ENCODE results near the gene CRTC3.

Gene CRTC3

DNA sequence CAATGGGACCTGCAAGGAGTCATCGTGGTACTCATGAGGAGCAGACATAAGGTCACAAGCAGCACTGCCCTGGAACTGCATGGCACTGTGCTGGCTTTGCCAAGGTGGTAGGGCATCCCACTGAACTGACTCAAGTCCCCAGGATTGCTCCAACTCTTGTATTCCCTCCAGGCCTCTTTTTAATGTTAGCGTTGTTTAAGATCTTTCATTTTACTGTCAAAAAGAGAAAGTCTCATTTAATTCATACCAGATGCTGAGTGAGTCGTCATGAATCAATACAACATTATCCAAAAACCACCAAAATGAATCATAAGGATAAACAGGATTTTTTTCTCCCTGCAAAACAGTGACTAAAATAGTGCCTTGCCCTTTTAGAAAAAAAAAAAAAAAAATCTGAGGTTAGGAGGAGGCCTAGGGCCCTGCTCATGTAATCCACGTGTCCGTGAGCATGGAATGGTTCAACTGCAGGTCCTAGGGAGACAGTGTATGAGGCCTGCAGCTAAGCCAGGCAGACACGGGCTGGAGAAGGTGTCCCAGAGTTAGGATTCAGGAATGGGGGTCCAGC lies 150.7 kb downstream of the CRTC3 start:
- H3K4me3 ChIP-seq (ENCODE audit: low read length, poor library complexity, severe bottlenecking) = no peak overlapping the region

DNA sequence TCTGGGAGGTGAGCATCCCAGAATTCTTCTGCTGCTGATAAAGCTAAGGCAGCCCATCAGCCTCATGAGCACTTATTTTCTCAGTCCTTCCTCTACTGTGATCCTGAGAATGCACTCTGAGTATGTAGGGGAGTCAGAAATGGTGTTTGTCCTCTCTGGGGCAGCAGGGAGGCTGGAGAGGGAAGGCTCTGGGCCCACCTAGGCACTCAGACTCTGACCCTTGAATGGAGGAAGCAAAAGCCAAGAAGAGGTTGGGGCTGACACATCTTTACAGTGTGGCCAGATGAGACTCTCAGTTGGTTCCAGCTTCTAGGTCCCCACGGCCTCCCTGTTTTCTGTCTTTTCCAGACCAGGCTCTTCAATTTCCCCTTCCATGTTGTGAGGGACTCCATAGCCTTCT lies 151.3 kb downstream of the CRTC3 start:
- Histone ChIP-seq H3K27me3 (ENCODE audit: insufficient read depth, low read length, poor library complexity, severe bottlenecking) (no peaks in the 10 kb centered on the region), H2AFZ (ENCODE audit: low read length) (no peak overlapping the region), H3K4me2 (ENCODE audit: low read depth, low read length, poor library complexity, severe bottlenecking) (no peak overlapping the region), H3K79me2 (ENCODE audit: insufficient read depth, low read length) (no peaks in the 10 kb centered on the region), H3F3A (ENCODE audit: low read depth) (no peaks in the 10 kb centered on the region), H4K20me1 (ENCODE audit: insufficient read depth, low read length, poor library complexity, severe bottlenecking) (no peaks in the 10 kb centered on the region), H3K4me3 (ENCODE audit: low read length, poor library complexity, severe bottlenecking) (no peak overlapping the region), H3K36me3 (ENCODE audit: insufficient read depth, low read length) (no peaks in the 10 kb centered on the region), H3K9ac (ENCODE audit: low read depth, low read length, poor library complexity, severe bottlenecking) (no peak overlapping the region), H3K9me3 (ENCODE audit: insufficient read depth, low read depth, low read length) (no peaks in the 10 kb centered on the region), H3K9me2 (replicated peaks; ENCODE audit: low read depth, low read length) (no peaks in the 10 kb centered on the region), H3K4me1 (ENCODE audit: insufficient read depth, low read length, poor library complexity, severe bottlenecking) (peaks cover 17% of the 10 kb centered on the region)
- TF ChIP-seq, protein P1, sequence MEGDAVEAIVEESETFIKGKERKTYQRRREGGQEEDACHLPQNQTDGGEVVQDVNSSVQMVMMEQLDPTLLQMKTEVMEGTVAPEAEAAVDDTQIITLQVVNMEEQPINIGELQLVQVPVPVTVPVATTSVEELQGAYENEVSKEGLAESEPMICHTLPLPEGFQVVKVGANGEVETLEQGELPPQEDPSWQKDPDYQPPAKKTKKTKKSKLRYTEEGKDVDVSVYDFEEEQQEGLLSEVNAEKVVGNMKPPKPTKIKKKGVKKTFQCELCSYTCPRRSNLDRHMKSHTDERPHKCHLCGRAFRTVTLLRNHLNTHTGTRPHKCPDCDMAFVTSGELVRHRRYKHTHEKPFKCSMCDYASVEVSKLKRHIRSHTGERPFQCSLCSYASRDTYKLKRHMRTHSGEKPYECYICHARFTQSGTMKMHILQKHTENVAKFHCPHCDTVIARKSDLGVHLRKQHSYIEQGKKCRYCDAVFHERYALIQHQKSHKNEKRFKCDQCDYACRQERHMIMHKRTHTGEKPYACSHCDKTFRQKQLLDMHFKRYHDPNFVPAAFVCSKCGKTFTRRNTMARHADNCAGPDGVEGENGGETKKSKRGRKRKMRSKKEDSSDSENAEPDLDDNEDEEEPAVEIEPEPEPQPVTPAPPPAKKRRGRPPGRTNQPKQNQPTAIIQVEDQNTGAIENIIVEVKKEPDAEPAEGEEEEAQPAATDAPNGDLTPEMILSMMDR (conservative IDR thresholded peaks at IDR 0.05; ENCODE audit: low read length) = no peak
- no peak for TF ChIP-seq EZH2phosphoT487 (IDR thresholded peaks at IDR 0.05; ENCODE audit: borderline replicate concordance)

More for the DNA sequence above, 150.7 kb downstream of the CRTC3 start:
- no peaks in the 10 kb centered on the region for H3K27me3 ChIP-seq (ENCODE audit: insufficient read depth, low read length, poor library complexity, severe bottlenecking)
- H3F3A ChIP-seq (ENCODE audit: low read depth) = no peaks in the 10 kb centered on the region
- H3K36me3 ChIP-seq (ENCODE audit: insufficient read depth, low read length) = no peaks in the 10 kb centered on the region
- TF ChIP-seq EZH2phosphoT487 (IDR thresholded peaks at IDR 0.05; ENCODE audit: borderline replicate concordance) = no peak
- TF ChIP-seq, protein P1 (conservative IDR thresholded peaks at IDR 0.05; ENCODE audit: low read length) = no peak
- no peak overlapping the region for H3K4me2 ChIP-seq (ENCODE audit: low read depth, low read length, poor library complexity, severe bottlenecking)
- no peaks in the 10 kb centered on the region for H3K79me2 ChIP-seq (ENCODE audit: insufficient read depth, low read length)
- peaks cover 11% of the 10 kb centered on the region for H3K4me1 ChIP-seq (ENCODE audit: insufficient read depth, low read length, poor library complexity, severe bottlenecking)
- H3K9me2 ChIP-seq (replicated peaks; ENCODE audit: low read depth, low read length) = no peaks in the 10 kb centered on the region
- no peaks in the 10 kb centered on the region for H3K9me3 ChIP-seq (ENCODE audit: insufficient read depth, low read depth, low read length)
- no peak overlapping the region for H3K9ac ChIP-seq (ENCODE audit: low read depth, low read length, poor library complexity, severe bottlenecking)
- no peak overlapping the region for H2AFZ ChIP-seq (ENCODE audit: low read length)
- H4K20me1 ChIP-seq (ENCODE audit: insufficient read depth, low read length, poor library complexity, severe bottlenecking) = no peaks in the 10 kb centered on the region

DNA sequence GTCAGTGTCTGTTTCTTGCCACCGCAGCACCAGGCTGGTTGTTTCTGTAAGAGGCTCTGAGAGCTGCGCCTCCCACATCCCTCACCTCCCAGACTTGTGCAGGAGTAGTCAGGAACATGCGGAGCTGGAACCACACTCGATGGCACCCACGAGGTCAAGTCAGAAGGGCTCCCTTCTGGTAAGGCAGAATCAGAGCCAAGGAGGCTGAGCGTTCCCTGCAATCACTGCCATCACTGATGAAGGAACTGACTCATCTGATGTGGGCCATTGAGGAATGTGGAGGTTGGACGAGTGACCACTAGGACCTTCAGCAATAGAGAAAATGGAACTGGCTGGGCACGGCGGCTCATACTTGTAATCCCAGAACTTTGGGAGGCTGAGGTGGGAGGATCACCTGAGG lies 151.8 kb downstream of the CRTC3 start:
- H3K4me3 ChIP-seq (ENCODE audit: low read length, poor library complexity, severe bottlenecking) = no peak overlapping the region
- H3K4me1 ChIP-seq (ENCODE audit: insufficient read depth, low read length, poor library complexity, severe bottlenecking) = peaks cover 21% of the 10 kb centered on the region
- H3K9ac ChIP-seq (ENCODE audit: low read depth, low read length, poor library complexity, severe bottlenecking) = no peak overlapping the region
- H3K9me3 ChIP-seq (ENCODE audit: insufficient read depth, low read depth, low read length) = no peaks in the 10 kb centered on the region
- no peaks in the 10 kb centered on the region for H3K79me2 ChIP-seq (ENCODE audit: insufficient read depth, low read length)
- no peaks in the 10 kb centered on the region for H3K36me3 ChIP-seq (ENCODE audit: insufficient read depth, low read length)
- no peaks in the 10 kb centered on the region for H3K9me2 ChIP-seq (replicated peaks; ENCODE audit: low read depth, low read length)
- H2AFZ ChIP-seq (ENCODE audit: low read length) = no peak overlapping the region
- TF ChIP-seq, protein P1 (conservative IDR thresholded peaks at IDR 0.05; ENCODE audit: low read length) = no peak
- no peaks in the 10 kb centered on the region for H3K27me3 ChIP-seq (ENCODE audit: insufficient read depth, low read length, poor library complexity, severe bottlenecking)
- H4K20me1 ChIP-seq (ENCODE audit: insufficient read depth, low read length, poor library complexity, severe bottlenecking) = no peaks in the 10 kb centered on the region
- H3F3A ChIP-seq (ENCODE audit: low read depth) = 0 out of 2 replicates have a peak, but pooled peaks cover 2% of the 10 kb centered on the region
- no peak overlapping the region for H3K4me2 ChIP-seq (ENCODE audit: low read depth, low read length, poor library complexity, severe bottlenecking)
